Stimulated activated CD4-positive, alpha-beta T cell treated with anti-CD3 and anti-CD28 coated beads, Interleukin-12 subunit alpha, Interleukin-12 subunit beta, amount 100 ng/mL, for 48 hours (primary cell): Measurements from ENCODE around the gene HDX.
"Not testable (repeated sequence)": the region's sequence is repeated elsewhere in the genome, so short reads cannot be mapped to it uniquely, and the experiment has no call there.

Experiments used
- DNase-seq, 3 donors: peaks; one replicate each; pipeline ENCODE4 v3.0.0-alpha.2; 2020; ENCODE audit warnings: low read depth in 2 of 3, low spot score in 1 of 3

Gene HDX

GRCh38 chrX:84339507-84340364, 162.5 kb downstream of the HDX start:
- DNase-seq, result no peak

- no peak for DNase-seq
Measured at GRCh38 chrX:84336646-84337045, 165.6 kb downstream of the HDX start.

DNA sequence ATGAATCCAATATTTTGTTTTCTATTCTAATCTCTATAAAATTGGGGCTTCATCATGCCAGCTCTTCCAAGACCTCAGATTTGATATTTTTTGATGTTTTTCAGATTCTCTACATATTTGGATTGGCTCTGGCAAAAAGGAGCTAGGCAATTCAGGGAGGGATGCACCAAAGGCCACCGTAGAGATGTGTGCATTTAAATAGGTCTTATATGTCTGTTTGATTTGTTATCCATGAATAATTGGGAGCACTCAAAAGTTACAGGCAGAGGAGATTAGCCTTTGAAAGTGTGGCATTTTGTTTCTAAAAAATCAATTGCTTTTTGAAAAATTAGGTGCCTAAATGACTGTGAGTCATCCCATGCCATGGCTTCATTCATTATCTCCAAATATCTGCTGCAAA, 167.1 kb downstream of the HDX start:
- DNase-seq, result no peak

- no peak for DNase-seq
Measured at GRCh38 chrX:84322083-84322827, 180.0 kb downstream of the HDX start.

- DNase-seq, result no peak
Measured at GRCh38 chrX:84320614-84321013, 181.6 kb downstream of the HDX start.

- no peak for DNase-seq
Measured at GRCh38 chrX:84320023-84320422, 182.2 kb downstream of the HDX start.

- DNase-seq, result no peak
Measured at GRCh38 chrX:84318661-84319060, 183.6 kb downstream of the HDX start.

- DNase-seq, result not testable (repeated sequence)
Measured at GRCh38 chrX:84315946-84316345, 186.3 kb downstream of the HDX start.
